Right lobe of liver (tissue), 6 donors: ENCODE results near the gene ENTPD8. TPM values are rescaled to one million over a fixed set of nuclear protein-coding genes. Genes with fewer than 3 reads are reported as not detected.
"Not testable (repeated sequence)": the region's sequence is repeated elsewhere in the genome, so short reads cannot be mapped to it uniquely, and the experiment has no call there.

Experiments
- ATAC-seq, 4 donors: fragments of 200-7000 bp; cut with Tn5 transposase; one replicate each; pipeline ENCODE4 v1.9.1; 2020; ENCODE audit warnings: mild to moderate bottlenecking in 4 of 4, moderate library complexity in 4 of 4
- DNase-seq, 3 donors: peaks; one replicate each; pipeline ENCODE4 v3.0.0-alpha.2; 2020
- H3K27ac ChIP-seq, 3 donors: fragments of 200-600 bp; one replicate each; pipeline ENCODE4 v1.8.0; 2022
- H3K27me3 ChIP-seq, 2 donors: fragments of 200-600 bp; one replicate each; pipeline ENCODE4 v1.8.0; 2022
- H3K36me3 ChIP-seq, 4 donors: fragments of 200-600 bp; sonication (generic) in 1 of 4; one replicate each; pipeline versions ENCODE4 v1.5.1 to v1.8.0; 2017 to 2022; ENCODE audit warnings: control low read depth in 1 of 4
- H3K4me1 ChIP-seq, 4 donors: fragments of 200-600 bp; sonication (generic) in 1 of 4; one replicate each; pipeline versions ENCODE4 v1.5.1 to v1.8.0; 2017 to 2022; ENCODE audit warnings: control low read depth in 1 of 4
- H3K4me3 ChIP-seq, 3 donors: fragments of 200-600 bp; one replicate each; pipeline ENCODE4 v1.8.0; 2022
- H3K9me3 ChIP-seq, 4 donors: fragments of 200-600 bp; sonication (generic) in 1 of 4; one replicate each; pipeline versions ENCODE4 v1.5.1 to v1.8.0; 2017 to 2022; ENCODE audit warnings: control low read depth in 1 of 4
- POLR2A ChIP-seq: fragments of 450-650 bp; IDR thresholded peaks from one replicate; pipeline ENCODE4 v1.6.1; 2017; ENCODE audit warnings: antibody characterized with exemption, mild to moderate bottlenecking
- WGBS: methylation state at CpG from one replicate; pipeline ENCODE4 v1.1.6; 2018; ENCODE audit warnings: low coverage, low lambda C conversion rate; ENCODE audit not compliant: insufficient coverage; ENCODE audit errors: missing lambda C conversion rate; 5-methylcytosine and 5-hydroxymethylcytosine counted together
- intact Hi-C, 2 donors: fragments of 100-400 bp; cut with DNase I; formaldehyde crosslinking; loops; one replicate each; pipeline versions ENCODE4 v1.11.2 to v1.14.1; 2022
- total RNA-seq, 6 experiments: library from RNA; depleted of rRNA in 2 of 6; stranded (reverse); fragments of >200 nt in 2 of 6; fragmentation: NEBNext Ultra II Directional in 3 of 6; extraction: Animal tissue kit (Norgen Biotek cat#: 25700) in 3 of 6; gene quantifications; one replicate each; pipeline versions ENCODE4 v1.1.0 to v1.2.4, GENCODE V29; 2016 to 2023
- TF ChIP-seq, protein P1 (sequence below), 4 donors: fragments of 200-600 bp in 3 of 4; fragments of 450-650 bp in 1 of 4; IDR thresholded peaks; one replicate each; pipeline versions ENCODE4 v1.5.1 to v1.8.0; 2016 to 2022; ENCODE audit warnings: antibody characterized with exemption in 4 of 4, mild to moderate bottlenecking in 2 of 4
- donor health status: DM: no; HTN: yes; CAD: no.
- donor health status: DM: no; HTN: no; CAD: no.
- donor health status: DM: no; HTN: no; CAD: no.
- donor health status: DM: no; HTN: yes; CAD: no.
- donor health status: DM: no; HTN: yes; CAD: no.

Gene ENTPD8
- total RNA-seq, 6 experiments from 2014 or later = 3.3 to 11.5 (median 7.5) TPM

- TF ChIP-seq, protein P1, sequence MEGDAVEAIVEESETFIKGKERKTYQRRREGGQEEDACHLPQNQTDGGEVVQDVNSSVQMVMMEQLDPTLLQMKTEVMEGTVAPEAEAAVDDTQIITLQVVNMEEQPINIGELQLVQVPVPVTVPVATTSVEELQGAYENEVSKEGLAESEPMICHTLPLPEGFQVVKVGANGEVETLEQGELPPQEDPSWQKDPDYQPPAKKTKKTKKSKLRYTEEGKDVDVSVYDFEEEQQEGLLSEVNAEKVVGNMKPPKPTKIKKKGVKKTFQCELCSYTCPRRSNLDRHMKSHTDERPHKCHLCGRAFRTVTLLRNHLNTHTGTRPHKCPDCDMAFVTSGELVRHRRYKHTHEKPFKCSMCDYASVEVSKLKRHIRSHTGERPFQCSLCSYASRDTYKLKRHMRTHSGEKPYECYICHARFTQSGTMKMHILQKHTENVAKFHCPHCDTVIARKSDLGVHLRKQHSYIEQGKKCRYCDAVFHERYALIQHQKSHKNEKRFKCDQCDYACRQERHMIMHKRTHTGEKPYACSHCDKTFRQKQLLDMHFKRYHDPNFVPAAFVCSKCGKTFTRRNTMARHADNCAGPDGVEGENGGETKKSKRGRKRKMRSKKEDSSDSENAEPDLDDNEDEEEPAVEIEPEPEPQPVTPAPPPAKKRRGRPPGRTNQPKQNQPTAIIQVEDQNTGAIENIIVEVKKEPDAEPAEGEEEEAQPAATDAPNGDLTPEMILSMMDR (IDR thresholded peaks at IDR 0.05) = no peak
- TF ChIP-seq POLR2A = no peak
These were observed 28.7 kb downstream of the ENTPD8 start for GRCh38 chr9:137412431-137412830.

DNA sequence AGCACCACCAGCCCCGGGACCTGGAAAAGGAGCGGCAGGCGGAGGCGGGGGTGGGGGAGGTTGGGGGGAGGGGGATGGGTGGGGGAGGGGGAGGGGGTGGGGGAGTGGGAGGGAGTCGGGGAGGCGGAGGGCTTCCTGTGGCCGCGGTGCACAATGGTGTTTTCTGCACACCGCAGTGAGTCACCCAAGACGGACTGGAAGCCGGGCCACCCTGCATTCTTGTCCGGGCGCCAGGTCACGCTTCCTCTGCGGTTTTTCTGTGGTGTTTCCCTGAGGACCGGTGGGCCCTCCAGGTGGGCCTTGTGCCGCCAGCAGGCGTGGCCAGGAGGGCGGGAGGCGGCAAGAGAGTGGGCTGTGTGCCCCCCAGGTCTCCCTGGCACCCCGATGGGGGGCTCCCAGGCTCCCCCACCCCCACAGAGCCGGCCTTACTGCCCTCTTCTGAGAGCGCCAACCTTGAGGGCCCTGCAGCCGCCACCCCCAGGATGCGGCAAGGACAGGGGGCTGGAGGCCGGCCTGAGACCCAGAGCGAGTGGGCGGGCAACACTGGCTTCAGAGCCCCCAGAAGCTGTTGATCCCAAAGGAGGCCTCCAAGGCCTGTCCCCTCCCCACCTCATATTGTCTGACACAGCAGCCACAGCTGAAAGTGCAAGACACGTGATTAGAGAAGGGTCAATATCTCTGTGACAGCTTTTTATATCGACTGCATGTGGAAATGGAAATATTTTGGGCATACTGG lies 29.3 kb downstream of the ENTPD8 start:
- ATAC-seq (peak; percentile 44 to 62 (median 52)), DNase-seq (peak; percentile 61 to 81 (median 72))
- no peak for TF ChIP-seq POLR2A
- TF ChIP-seq, protein P1 (IDR thresholded peaks at IDR 0.05) = no peak
- intact Hi-C loops = no loop called here
- Histone ChIP-seq H3K4me1 (peaks cover 0 to 7% (median 2%) of the 10 kb centered on the region in 4 donors), H3K27ac (peak overlapping the region; percentile 26 to 70 (median 29)), H3K27me3 (no peaks in the 10 kb centered on the region), H3K36me3 (no peaks in the 10 kb centered on the region), H3K9me3 (no peaks in the 10 kb centered on the region), H3K4me3 (no peak overlapping the region)
- WGBS = 47% methylated on average over 13 of the region's 30 CpGs

More at GRCh38 chr9:137412431-137412830, 28.7 kb downstream of the ENTPD8 start:
- H3K36me3 ChIP-seq = no peaks in the 10 kb centered on the region
- H3K4me3 ChIP-seq = no peak overlapping the region
- H3K4me1 ChIP-seq = peaks cover 0 to under 1% (median 0%) of the 10 kb centered on the region in 4 donors
- WGBS = 62% methylated on average over 6 of the region's 10 CpGs
- no peaks in the 10 kb centered on the region for H3K27me3 ChIP-seq
- intact Hi-C loops = no loop called here
- no peaks in the 10 kb centered on the region for H3K9me3 ChIP-seq
- peak overlapping the region; percentile 26 to 70 (median 29) for H3K27ac ChIP-seq
- DNase-seq = no peak
- ATAC-seq = no peak

- Histone ChIP-seq H3K9me3 (no peaks in the 10 kb centered on the region), H3K27ac (peak overlapping the region in 1 of 3 donors; percentile 16), H3K36me3 (no peaks in the 10 kb centered on the region), H3K4me1 (peaks cover 0 to 12% (median 5%) of the 10 kb centered on the region in 4 donors), H3K4me3 (no peak overlapping the region), H3K27me3 (no peaks in the 10 kb centered on the region)
- TF ChIP-seq, protein P1 (IDR thresholded peaks at IDR 0.05) = no peak
- no peak for TF ChIP-seq POLR2A
- ATAC-seq = no peak
- intact Hi-C loops = no loop called here
- 20% methylated on average over 4 of the region's 17 CpGs for WGBS
- DNase-seq = peak in 1 of 3 donors; percentile 43
These were observed 29.9 kb downstream of the ENTPD8 start for GRCh38 chr9:137411260-137411644.

DNA sequence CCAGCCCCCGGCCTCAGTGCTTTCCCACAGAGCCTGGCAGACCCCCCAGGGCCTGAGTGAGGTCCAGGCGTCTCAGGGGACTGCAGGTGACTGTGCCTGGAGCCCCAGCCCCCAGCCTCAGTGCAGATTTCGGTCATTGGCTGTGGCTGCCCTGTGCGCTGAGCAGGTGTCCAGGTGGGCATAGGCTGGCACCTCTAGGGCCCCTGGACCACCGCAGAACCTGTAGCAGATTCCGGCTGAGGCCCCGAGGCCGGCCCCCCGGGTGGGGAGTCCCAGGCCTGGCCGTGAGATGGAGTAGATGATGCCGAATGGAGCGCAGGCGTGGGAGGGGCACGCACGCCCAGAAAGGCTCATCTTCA lies 30.3 kb downstream of the ENTPD8 start:
- no peaks in the 10 kb centered on the region for H3K27me3 ChIP-seq
- no peaks in the 10 kb centered on the region for H3K9me3 ChIP-seq
- no peak for DNase-seq
- H3K4me1 ChIP-seq = peaks cover 0 to 12% (median 5%) of the 10 kb centered on the region in 4 donors
- intact Hi-C loops = no loop called here
- no peaks in the 10 kb centered on the region for H3K36me3 ChIP-seq
- peak overlapping the region in 1 of 3 donors; percentile 16 for H3K27ac ChIP-seq
- TF ChIP-seq, protein P1 (IDR thresholded peaks at IDR 0.05) = no peak
- no peak for TF ChIP-seq POLR2A
- ATAC-seq = no peak
- no peak overlapping the region for H3K4me3 ChIP-seq
- WGBS = no CpG with 5 or more reads among the region's 15 CpGs

DNA sequence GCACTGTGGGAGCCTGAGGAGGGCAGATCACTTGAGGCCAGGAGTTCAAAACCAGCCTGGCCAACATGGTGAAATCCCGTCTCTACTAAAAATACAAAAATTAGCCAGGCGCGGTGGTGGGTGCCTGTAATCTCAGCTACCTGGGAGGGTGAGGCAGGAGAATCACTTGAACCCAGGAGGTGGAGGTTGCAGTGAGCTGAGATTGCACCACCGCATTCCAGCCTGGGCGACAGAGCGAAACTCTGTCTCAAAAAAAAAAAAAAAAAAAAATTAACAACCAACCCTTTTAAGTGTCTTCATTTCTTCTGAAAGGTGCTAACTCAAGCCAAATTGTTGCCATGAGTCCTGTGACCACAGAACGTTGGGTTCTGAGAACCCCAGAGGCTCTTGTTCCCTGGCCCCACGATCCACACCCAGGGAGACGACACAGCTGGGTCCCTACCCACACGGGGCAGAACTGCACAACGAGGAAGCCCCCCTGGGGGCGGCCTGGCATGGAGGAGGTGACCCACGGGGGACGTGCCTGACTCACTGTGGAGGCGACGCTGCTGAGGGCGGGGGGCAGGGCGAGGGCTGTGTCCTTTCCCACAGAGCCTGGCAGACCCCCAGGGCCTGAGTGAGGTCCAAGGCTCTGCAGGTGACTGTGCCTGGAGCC lies 30.8 kb downstream of the ENTPD8 start:
- WGBS = 78% methylated on average over 6 of the region's 18 CpGs
- H3K36me3 ChIP-seq, H3K27ac ChIP-seq, H3K4me3 ChIP-seq, H3K27me3 ChIP-seq, H3K9me3 ChIP-seq, DNase-seq, ATAC-seq, intact Hi-C loops: not testable (repeated sequence)
- peaks cover 0 to 12% (median 5%) of the 10 kb centered on the region in 4 donors for H3K4me1 ChIP-seq
